GM12872 (cell line): Measurements from ENCODE around the gene GSDMA.

Experiments used
- TF ChIP-seq, protein P1 (sequence below): IDR thresholded peaks from 3 replicates; pipeline ENCODE4 v1.5.1; 2011; ENCODE audit warnings: low read depth, mild to moderate bottlenecking, low read length, moderate library complexity; ENCODE audit not compliant: insufficient read depth

GSDMA gene

DNA sequence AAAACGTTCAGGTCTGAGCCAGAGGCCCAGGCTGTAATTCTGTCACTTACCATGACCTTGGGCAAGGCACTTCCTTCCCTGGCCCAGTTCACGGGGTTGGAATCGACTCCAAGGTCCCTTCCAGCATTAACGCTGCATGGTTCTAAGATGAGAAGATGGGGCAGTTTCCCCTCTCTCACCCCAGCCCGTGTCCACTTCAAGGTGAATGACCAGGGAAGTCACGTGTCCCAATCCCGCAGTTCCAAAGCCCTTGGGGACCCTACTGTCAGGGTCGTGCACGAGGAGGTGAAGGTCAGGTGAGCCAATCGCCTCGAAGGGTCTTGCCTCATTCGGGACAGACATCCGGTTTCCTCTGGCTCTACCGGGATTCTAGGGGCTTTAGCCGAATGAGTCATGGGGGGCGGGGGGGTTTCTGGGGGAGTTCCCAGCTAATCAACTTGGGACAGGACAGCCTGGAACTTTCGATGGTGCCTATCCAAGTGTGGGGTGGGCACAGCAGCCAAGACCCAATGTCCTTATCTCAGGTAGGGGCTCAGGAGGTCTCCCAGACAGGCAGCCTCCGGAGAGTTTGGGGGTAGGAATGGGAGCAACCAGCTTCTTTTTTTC, 51.7 kb downstream of the GSDMA start:
- TF ChIP-seq, protein P1, sequence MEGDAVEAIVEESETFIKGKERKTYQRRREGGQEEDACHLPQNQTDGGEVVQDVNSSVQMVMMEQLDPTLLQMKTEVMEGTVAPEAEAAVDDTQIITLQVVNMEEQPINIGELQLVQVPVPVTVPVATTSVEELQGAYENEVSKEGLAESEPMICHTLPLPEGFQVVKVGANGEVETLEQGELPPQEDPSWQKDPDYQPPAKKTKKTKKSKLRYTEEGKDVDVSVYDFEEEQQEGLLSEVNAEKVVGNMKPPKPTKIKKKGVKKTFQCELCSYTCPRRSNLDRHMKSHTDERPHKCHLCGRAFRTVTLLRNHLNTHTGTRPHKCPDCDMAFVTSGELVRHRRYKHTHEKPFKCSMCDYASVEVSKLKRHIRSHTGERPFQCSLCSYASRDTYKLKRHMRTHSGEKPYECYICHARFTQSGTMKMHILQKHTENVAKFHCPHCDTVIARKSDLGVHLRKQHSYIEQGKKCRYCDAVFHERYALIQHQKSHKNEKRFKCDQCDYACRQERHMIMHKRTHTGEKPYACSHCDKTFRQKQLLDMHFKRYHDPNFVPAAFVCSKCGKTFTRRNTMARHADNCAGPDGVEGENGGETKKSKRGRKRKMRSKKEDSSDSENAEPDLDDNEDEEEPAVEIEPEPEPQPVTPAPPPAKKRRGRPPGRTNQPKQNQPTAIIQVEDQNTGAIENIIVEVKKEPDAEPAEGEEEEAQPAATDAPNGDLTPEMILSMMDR = no peak

DNA sequence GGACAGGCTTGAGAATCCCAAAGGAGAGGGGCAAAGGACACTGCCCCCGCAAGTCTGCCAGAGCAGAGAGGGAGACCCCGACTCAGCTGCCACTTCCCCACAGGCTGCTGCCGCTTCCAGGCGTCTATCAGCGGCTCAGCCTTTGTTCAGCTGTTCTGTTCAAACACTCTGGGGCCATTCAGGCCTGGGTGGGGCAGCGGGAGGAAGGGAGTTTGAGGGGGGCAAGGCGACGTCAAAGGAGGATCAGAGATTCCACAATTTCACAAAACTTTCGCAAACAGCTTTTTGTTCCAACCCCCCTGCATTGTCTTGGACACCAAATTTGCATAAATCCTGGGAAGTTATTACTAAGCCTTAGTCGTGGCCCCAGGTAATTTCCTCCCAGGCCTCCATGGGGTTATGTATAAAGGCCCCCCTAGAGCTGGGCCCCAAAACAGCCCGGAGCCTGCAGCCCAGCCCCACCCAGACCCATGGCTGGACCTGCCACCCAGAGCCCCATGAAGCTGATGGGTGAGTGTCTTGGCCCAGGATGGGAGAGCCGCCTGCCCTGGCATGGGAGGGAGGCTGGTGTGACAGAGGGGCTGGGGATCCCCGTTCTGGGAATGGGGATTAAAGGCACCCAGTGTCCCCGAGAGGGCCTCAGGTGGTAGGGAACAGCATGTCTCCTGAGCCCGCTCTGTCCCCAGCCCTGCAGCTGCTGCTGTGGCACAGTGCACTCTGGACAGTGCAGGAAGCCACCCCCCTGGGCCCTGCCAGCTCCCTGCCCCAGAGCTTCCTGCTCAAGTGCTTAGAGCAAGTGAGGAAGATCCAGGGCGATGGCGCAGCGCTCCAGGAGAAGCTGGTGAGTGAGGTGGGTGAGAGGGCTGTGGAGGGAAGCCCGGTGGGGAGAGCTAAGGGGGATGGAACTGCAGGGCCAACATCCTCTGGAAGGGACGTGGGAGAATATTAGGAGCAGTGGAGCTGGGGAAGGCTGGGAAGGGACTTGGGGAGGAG, 52.5 kb downstream of the GSDMA start, which contains the start of gene CSF3:
CSF3 (plus strand) TSS at position 436 of the 993 bp plus-strand sequence; CDS start at position 471, 35 bp downstream.
- TF ChIP-seq, protein P1 = no peak

DNA sequence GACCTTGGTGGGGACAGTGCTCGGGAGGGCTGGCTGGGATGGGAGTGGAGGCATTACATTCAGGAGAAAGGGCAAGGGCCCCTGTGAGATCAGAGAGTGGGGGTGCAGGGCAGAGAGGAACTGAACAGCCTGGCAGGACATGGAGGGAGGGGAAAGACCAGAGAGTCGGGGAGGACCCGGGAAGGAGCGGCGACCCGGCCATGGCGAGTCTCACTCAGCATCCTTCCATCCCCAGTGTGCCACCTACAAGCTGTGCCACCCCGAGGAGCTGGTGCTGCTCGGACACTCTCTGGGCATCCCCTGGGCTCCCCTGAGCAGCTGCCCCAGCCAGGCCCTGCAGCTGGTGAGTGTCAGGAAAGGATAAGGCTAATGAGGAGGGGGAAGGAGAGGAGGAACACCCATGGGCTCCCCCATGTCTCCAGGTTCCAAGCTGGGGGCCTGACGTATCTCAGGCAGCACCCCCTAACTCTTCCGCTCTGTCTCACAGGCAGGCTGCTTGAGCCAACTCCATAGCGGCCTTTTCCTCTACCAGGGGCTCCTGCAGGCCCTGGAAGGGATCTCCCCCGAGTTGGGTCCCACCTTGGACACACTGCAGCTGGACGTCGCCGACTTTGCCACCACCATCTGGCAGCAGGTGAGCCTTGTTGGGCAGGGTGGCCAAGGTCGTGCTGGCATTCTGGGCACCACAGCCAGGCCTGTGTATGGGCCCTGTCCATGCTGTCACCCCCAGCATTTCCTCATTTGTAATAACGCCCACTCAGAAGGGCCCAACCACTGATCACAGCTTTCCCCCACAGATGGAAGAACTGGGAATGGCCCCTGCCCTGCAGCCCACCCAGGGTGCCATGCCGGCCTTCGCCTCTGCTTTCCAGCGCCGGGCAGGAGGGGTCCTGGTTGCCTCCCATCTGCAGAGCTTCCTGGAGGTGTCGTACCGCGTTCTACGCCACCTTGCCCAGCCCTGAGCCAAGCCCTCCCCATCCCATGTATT, 53.5 kb downstream of the GSDMA start:
- TF ChIP-seq, protein P1 = no peak

DNA sequence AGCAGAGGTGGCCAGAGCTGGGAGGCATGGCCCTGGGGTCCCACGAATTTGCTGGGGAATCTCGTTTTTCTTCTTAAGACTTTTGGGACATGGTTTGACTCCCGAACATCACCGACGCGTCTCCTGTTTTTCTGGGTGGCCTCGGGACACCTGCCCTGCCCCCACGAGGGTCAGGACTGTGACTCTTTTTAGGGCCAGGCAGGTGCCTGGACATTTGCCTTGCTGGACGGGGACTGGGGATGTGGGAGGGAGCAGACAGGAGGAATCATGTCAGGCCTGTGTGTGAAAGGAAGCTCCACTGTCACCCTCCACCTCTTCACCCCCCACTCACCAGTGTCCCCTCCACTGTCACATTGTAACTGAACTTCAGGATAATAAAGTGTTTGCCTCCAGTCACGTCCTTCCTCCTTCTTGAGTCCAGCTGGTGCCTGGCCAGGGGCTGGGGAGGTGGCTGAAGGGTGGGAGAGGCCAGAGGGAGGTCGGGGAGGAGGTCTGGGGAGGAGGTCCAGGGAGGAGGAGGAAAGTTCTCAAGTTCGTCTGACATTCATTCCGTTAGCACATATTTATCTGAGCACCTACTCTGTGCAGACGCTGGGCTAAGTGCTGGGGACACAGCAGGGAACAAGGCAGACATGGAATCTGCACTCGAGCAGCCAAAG, 54.7 kb downstream of the GSDMA start:
- TF ChIP-seq, protein P1 = no peak

GRCh38 chr17:40018211-40019121, 55.7 kb downstream of the GSDMA start:
- TF ChIP-seq, protein P1 = no peak
